ENCODE results near the gene MYOT.
"Not testable (repeated sequence)": the region's sequence is repeated elsewhere in the genome, so short reads cannot be mapped to it uniquely, and the experiment has no call there.

The MYOT gene, protein sequence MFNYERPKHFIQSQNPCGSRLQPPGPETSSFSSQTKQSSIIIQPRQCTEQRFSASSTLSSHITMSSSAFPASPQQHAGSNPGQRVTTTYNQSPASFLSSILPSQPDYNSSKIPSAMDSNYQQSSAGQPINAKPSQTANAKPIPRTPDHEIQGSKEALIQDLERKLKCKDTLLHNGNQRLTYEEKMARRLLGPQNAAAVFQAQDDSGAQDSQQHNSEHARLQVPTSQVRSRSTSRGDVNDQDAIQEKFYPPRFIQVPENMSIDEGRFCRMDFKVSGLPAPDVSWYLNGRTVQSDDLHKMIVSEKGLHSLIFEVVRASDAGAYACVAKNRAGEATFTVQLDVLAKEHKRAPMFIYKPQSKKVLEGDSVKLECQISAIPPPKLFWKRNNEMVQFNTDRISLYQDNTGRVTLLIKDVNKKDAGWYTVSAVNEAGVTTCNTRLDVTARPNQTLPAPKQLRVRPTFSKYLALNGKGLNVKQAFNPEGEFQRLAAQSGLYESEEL

DNA sequence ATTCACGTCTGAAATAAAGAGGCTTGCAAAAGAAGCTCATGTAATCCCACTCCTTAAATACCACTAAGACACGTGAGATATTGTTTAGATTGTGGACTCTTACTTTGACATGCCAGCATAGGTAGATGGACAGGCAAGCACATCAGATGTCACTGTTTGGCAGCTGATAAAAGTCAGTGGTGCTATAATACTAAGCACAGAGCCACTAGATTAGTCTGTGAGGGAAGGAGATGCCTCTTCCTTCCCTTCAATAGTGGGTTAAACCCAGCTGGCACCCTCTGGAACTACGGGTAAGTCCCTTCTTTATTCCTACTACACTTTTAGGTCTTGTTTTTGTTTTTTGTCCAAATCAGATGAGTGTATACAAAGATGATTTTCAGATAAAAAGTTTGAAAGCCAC lies at the start of gene MYOT:
Gene MYOT (plus strand): TSS at position 197 of the 400 bp plus-strand sequence. CDS start 2,792 bp downstream, outside the sequence.
- no peak for DNase-seq (ENCODE audit: low read depth in 2 of 2)

DNA sequence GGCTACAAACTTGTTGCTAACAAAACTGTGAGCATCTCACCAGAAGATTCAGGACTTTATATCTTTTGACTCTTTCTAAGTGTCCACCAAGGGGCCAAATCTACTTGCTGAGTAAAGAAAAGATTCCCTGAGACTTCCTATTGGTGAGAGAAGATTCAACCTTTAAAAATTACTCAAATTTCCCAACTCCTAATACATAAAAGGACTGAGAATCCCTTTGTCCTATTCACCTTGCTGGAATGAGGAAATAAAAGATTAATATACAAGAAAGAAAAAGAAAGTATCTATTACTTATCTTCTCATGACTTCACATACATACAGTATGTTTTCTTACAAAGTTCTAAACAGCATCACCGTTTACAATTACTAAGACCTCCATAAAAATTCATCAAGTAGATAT lies 47.9 kb upstream of the MYOT start:
- no peak for DNase-seq (ENCODE audit: low read depth in 2 of 2)

DNA sequence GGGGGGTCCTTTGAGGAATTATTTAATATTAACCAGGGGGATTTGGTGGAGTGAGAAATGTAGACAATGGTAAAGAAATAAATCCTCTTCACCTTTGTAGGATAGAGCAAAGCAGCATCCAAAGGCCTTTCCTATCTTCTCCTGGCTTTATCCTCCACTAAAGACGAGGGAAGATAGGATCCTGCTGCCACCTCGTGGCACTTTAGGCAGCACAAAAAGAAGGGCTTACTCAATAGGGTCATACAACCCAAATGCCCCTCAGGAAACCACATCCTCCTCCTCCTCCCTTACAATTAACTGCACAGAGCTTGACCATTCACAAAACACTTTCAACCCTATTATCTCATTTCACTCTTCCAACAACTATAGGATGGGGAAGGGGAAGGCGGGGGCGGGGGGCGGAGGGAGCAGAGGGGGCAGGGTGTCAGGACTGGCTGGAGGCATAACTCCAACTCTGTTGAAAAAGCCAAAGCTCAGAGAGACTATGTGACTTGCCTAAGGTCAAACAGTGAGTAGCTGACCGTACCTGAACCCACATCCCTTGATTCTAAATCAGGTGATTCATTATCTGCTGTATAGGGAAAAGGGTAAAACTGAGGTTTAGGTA lies 45.4 kb upstream of the MYOT start:
- no peak for DNase-seq (ENCODE audit: low read depth in 2 of 2)

DNA sequence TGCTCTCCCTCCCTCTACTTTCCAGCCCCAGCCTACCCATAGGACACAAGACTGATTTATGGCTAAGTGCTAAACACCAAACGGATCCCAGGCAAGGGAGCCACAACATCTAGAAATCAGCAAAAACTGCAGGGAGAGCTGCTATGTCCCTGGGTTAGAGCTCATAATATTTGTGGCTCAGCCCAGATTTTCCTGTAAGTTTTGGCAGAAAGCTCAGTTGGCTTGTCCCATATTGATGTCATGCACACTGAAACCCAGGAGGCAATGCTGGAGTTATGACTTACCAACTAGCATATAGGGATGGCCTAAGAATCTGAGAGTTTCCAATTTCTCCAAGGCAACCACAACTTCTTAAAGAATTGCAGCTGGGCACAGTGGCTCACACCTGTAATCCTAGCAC lies 44.7 kb upstream of the MYOT start:
- no peak for DNase-seq (ENCODE audit: low read depth in 2 of 2)

DNA sequence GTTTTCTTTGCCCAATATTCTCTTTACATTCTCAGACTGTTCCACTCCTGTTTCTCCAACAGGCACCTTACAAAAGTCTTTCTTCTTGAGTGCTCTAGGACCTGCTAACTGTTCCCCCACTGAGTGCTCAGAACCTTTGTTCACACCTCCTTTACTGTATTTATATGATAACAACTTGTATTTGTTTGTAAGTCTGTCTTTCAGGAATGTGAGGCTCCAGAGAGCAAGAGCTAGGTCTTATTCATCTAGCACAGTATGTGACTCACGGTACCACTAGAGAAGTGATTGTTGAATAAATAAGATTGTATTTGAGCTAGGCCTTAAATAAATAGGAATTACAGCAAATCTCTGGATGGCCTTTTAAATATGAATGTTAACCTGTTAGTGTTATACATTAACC lies 42.5 kb upstream of the MYOT start:
- no peak for DNase-seq (ENCODE audit: low read depth in 2 of 2)

DNA sequence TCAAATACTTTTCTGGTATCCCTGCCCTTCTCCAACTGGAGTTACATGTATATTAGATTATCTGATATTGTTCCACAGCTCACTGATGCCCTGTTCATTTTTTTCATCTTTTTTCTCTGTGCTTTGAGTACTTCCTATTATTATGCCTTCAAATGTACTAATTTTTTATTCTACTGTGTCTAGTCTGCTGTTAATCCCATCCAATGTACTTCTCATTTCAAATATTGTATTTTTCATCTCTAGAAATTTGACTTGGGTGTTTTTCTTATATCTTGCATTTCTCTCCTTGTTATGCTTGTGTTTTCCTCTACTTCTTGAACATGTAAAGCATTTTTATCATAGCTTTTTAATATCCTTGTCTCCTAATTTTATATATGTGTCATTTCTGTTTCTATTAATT lies 41.6 kb upstream of the MYOT start:
- no peak for DNase-seq (ENCODE audit: low read depth in 2 of 2)

DNA sequence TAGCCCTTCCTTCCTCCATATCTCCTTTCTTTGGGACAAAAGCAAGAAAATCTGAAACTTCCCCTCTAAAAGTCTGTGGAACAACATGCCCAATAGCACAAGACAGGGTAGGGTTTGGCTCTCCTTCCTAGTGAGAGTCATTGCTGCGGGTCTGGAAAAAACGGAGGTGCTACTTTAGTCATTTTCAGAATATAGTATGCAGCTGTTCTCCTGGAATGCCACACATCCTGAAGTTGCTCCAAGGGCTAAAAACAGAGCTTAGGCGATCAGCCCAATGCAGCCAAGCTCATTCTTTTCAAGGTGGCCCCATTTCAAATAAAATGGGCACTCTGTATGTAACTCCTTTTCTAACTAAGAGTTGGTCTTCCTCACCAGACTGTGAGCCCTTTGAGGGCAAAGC lies 39.5 kb upstream of the MYOT start:
- no peak for DNase-seq (ENCODE audit: low read depth in 2 of 2)

DNA sequence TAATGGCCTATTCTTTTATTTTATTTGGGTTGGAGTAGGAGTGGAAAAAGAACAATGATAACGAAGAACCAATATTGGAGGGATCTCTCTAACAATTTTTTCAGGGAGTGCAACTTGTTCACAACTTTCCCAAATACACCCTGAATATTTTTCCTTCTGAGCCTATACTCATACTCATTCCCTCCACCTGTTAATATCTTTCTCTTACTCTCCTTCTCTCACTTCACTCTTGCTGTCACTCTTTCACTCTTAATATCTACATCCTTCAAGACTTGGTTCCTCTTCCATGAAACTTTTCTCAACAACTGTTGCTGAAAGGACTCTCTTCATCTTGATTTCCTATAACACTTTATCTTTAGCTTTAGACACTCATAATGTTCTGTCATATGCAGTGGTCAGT lies 39.0 kb upstream of the MYOT start:
- DNase-seq (ENCODE audit: low read depth in 2 of 2), result no peak

DNA sequence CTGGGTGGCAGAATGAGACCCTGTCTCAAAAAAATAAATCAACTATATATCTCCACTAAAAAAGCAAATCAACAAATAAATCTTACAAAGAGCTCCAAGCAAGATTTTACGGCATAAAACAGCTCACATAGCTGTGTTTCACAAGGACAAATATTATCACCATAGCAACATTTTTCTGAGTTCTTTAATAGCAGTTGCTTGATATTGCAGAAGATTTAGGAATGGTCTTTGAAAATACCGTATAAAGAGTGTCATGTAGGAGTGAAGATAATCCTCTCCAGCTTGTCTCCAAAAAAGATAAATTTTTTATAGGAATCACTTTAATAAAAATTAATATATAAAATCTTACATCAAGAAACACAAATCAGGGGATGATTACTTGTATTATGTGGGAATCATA lies 36.6 kb upstream of the MYOT start:
- DNase-seq (ENCODE audit: low read depth in 2 of 2), result no peak

DNA sequence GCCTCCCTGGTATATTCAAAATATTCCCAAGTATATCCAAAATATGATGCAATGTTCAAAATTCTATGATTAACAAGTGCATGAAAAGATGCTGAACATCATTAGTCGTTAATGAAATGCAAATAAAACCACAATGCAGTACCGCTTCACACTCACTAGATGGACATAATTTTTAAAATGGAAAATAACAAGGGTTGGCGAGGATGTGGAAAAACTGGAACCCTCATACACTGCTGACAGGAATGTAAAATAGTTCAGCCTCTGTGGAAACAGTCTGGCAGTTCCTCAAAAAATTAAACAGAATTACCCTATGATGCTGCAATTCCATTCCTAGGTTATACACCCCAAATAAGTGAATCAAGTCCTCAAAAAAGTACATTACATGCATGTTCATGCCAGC lies 36.1 kb upstream of the MYOT start:
- DNase-seq (ENCODE audit: low read depth in 2 of 2), result no peak

DNA sequence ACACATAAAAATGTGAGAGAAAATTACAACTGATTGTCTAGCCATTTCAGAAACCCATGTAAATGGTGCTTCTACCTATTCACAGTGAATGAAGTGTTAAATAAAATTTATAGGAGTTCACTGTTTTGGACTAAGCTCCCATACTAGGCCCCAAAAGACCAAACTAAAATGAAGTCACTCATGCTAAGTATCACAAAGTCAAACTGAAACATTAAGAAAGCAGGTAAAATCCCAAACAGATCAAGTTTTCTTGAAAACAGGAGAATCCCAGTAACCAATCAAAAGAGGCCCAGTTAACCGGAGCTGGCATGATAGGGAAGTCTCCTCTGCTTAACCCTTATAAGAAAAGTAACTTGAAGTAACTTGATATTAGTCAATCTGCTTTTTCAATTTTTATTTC lies 35.2 kb upstream of the MYOT start:
- no peak for DNase-seq (ENCODE audit: low read depth in 2 of 2)

DNA sequence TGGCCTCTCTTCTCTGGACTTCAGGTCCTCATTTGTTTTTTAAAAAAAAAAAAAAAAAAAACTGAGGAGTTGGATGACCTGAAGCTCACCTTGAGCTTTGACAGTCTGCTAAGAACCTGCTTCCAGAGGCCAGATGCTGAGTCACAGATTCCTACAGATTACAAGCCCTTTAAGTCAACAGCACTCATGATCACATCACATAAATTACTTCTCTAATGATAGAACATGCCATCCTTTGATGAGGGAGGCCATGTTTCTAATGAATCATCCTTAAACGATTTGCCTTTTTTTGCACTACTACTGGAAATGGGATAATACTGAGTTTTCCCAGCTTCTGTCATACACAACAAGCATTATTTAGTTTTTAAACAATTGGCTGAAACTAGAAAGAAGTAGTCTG lies 34.2 kb upstream of the MYOT start:
- DNase-seq (ENCODE audit: low read depth in 2 of 2), result no peak

DNA sequence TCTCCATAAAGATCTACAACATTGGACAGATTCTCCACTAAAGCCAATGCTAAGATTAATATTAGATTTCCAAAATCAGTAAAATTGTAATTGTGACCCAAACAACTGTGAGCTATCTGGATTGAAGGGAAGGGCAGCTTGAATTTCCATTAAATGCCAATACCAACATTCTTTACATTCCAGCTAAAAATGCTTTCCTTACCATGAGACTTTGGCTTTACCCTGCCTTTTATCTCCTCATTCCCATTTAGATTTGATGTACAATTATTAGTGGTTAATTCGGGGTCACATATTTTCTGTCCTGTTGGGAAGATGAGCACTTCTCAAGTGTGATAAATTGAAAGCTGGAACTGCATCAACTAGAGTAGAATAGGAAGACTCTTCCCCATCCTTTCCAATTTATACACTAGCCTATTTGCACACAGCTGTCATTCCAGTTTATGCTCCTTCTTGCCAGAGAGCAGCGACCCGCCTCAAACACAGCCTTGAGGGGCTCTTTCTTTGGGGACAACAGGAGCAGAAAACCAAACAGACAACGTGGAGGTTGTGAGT lies 33.1 kb upstream of the MYOT start:
- DNase-seq (ENCODE audit: low read depth in 2 of 2), result no peak

DNA sequence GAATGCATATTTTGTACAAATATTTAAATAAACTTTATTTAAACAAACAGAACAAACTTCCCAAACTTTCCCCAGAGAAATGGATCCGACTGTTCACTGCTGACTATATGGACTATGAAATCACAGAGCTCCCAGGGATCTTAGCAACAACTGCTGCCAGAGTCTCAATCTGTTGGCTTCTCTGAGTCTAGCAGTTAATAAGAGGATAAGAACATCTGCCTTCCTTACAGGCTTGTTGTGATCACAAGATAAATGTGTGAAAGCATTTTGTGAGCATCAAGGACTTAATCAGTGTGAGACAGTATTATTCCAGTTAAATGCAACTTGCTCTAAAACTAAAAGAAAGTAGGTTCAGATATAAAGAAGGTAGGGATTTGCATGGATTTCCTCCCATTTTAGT lies 31.4 kb upstream of the MYOT start:
- DNase-seq (ENCODE audit: low read depth in 2 of 2), result no peak

DNA sequence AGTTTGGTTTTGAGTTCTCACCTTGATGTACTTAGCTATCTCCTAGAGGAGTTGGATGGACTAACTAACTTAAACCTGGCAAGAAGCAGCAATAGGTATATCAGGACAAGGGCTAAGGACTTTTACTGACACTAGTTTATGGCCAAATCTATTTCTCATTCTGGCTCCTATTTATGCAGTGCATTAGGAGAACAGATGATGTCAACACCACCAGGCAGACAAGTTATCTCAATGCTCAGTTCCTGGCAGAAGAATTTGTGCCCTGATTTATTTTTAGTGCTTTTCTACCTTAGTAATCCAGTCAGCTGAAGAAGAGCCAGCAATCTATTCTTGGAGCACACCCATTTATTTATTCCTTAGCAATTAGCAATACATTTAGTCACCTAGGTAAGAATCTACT lies 30.7 kb upstream of the MYOT start:
- DNase-seq (ENCODE audit: low read depth in 2 of 2), result no peak

DNA sequence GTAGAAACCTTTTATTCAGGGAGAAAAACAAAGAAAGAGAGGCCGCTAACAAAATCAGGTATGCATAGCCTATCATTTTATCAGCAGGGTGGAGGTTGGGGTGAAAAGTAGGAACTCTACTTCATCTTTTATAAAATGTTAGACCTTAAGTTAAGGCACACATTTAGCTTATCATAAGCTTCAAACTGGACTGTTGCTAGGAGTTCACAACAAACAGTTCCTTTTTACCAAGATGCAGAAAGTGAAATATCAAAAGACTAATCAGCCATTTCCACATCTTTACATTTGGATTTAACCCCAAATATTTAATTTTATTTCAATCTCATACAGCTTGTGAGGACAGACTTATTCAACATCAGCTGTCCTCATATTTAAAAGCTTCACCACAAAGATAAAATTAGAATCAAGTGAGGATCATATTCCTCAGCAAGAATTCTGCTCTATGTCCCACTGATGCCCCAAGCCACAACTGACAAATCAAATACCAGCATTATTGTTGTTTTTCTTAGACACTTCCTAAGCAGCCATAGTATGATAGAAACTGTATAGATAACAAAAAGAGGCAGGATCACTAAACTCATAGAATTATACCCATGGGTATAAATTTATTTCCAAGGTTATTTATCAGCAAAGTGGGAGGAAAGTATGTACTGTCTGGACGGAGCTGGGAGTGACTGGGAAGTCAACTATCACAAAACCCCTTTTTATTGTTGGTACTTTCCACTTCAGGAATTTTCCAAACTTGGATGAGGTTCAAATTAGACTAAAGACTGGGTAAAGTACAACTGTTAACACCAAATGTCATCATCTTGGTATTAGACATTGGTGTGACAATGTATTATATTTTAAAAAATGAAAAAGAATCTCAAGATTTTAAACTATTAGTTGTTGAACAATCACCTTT lies 29.9 kb upstream of the MYOT start:
- DNase-seq (ENCODE audit: low read depth in 2 of 2), result no peak

DNA sequence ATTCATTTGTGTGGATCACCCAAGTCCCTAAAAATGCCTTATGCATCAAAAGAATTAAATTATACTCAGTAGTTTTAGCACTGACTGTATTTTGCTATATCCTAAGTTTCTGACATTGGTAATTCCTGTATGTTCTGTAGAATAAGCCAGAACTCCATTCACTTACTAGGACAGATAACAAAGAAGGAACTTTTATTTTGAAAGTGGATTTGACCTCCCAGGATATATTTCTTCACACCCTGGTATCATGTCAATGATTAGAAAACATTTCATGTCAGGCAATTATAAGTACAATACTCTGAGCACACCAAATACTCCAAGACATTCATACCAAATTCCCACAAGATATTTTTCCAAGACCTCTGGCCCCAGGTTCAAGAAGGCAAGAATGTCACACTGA lies 28.7 kb upstream of the MYOT start:
- no peak for DNase-seq (ENCODE audit: low read depth in 2 of 2)

DNA sequence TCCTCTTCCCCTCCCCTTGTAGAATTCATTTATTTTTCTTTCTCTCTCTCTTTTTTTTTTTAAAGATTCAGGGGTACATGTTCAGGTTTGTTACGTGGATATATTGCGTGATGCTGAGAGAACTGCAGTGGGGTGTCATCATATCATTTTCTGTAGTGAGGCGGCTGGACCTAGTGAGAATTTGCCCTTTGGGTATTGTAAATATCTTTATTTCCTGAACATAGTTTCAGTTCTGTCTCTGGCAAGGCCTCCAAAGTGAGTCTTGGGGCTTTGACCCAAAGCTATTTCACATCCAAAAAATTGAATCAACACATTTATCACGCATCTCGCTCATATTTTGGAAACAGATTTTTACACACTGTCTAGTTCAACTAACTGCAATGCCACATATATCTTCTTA lies 25.4 kb upstream of the MYOT start:
- DNase-seq (ENCODE audit: low read depth in 2 of 2), result no peak

DNA sequence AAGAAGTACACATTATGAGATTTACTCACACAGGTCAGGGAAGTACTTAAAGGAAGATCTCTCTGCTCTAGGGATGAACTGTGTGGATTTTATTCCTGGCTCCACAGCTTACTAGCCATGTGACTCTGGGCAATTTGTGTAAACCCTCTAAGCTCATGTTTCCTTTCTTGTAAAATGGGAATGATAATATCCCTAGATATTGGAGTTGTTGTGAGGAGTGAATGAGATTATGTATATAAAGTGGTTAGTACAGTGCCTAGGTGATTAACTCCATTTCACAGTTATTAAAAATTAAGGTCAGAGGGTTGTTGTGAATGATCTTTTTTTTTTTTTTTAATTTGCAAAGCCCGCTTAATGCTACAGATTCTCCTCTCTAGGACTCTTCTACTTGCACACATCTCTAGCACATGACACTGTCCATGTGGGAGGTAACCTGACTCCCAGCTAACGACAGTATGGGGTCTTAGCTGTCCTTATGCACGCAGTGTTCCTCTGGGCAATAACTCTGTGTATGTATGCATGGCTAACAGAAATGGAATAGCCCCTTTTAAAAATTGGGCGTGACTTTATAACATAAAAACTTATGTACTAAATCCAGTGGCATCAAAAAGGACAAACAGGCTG lies 23.9 kb upstream of the MYOT start:
- DNase-seq (ENCODE audit: low read depth in 2 of 2), result no peak

DNA sequence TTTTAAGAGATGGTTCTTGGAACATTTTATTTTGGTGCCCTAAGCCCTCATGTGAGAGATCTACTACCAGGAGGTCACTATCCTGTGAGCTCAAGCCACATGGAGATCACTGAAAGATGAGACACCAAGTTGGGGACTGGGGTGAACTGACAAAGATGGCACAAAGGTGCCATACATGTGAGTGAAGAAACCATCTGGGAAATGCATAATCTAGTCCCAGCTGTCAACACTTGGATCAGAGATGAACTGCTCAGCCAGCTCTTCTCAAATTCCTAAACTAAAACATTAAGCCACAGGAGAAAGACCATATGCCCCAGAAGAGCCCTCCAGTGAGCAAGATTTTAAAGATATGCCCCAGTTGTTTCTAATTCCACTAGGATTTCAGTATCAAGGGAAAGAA lies 22.2 kb upstream of the MYOT start:
- DNase-seq (ENCODE audit: low read depth in 2 of 2), result no peak

DNA sequence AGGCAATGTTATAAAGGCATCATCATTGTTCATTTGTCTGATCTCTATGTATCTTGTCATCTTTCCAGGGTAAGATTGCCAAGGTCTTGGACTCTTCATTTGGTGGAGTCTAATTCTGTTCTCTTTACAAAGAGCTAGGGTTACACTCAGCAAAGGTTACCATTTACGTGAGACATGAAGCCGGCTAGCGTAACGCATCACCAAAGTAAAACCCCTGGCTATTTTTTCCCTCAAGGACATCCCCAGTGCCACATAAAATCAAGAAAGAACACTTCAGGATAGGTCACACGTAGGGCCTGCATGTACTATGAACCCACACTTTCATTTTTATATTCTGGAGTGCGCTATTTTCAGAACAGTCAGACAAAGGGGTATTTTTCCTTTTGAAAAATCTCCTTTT lies 20.0 kb upstream of the MYOT start:
- no peak for DNase-seq (ENCODE audit: low read depth in 2 of 2)

DNA sequence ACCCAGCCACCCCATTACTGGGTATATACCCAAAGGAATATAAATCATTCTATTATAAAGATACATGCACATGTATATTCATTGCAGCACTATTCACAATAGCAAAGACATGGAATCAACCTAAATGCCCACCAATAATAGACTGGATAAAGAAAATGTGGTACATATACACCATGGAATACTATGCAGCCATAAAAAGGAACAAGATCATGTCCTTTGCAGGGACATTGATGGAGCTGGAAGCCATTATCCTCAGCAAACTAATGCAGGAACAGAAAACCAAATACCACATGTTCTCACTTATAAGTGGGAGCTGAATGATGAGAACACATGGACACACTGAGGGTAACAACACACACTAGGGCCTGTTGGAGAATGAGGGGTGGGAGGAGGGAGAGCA lies 14.5 kb upstream of the MYOT start:
- not testable (repeated sequence) for DNase-seq (ENCODE audit: low read depth in 2 of 2)

Measured in activated CD4-positive, alpha-beta T cell treated with anti-CD3 and anti-CD28 coated beads for 24 hours (primary cell).